ENCODE data around the gene RNF187.

The RNF187 gene

GRCh38 chr1:228478326-228478725 is 8.9 kb upstream of the RNF187 start:
- peaks cover 69% of the 10 kb centered on the region for H3K4me1 ChIP-seq (ENCODE audit: insufficient read depth, low read length, poor library complexity, severe bottlenecking)
- TF ChIP-seq EZH2phosphoT487 (IDR thresholded peaks at IDR 0.05; ENCODE audit: borderline replicate concordance) (no peak), CTCF (conservative IDR thresholded peaks at IDR 0.05; ENCODE audit: low read length) (no peak)
- H3K4me2 ChIP-seq (ENCODE audit: low read depth, low read length, poor library complexity, severe bottlenecking): peak overlapping the region; percentile 94

DNA sequence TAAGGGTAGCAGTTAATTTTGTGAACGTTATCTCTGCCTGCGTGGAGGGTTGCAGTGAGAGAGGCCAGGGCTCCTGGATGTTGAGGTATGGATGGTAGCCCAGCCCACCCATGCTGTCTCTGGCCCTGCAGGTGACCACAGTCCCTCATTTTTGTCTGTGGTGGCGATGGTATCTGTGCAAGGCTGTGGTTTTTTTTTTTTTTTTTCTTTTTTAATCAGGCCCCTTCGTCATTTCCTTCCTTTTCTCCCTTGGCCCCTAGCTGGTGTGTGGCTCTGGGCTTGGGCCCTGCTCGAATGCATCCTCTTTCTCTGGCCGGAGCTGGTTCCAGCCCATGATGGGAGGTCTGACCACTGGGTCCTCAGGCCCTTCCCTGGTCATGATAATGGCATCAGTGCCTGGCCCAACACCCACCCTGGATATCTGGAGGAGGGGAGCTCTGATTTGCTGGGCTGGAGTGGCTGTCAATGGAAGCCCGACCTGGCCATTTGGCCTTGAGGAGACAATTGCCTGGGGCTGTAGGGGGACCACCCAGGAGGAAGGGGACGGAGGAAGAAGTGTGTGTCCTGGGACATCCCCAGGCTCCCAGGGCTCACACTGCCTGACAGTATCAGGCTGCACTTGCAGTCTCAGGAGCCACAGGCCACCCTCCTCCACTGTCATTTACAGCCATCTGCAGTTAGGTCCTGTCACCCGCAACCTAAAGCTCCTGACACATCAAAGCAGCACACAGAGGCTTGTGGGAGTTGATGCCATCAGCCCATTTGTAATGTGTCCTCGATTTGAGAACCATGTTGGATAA is 8.1 kb upstream of the RNF187 start:
- H3K79me2 ChIP-seq (ENCODE audit: insufficient read depth, low read length): no peaks in the 10 kb centered on the region
- no peaks in the 10 kb centered on the region for H3F3A ChIP-seq (ENCODE audit: low read depth)
- no peak for TF ChIP-seq CTCF (conservative IDR thresholded peaks at IDR 0.05; ENCODE audit: low read length)
- no peak for TF ChIP-seq EZH2phosphoT487 (IDR thresholded peaks at IDR 0.05; ENCODE audit: borderline replicate concordance)
- peak overlapping the region; percentile 70 for H3K4me3 ChIP-seq (ENCODE audit: low read length, poor library complexity, severe bottlenecking)
- H3K36me3 ChIP-seq (ENCODE audit: insufficient read depth, low read length): no peaks in the 10 kb centered on the region
- no peaks in the 10 kb centered on the region for H3K27me3 ChIP-seq (ENCODE audit: insufficient read depth, low read length, poor library complexity, severe bottlenecking)
- H3K9me3 ChIP-seq (ENCODE audit: insufficient read depth, low read depth, low read length): no peaks in the 10 kb centered on the region
- no peaks in the 10 kb centered on the region for H3K9me2 ChIP-seq (replicated peaks; ENCODE audit: low read depth, low read length)
- peaks cover 62% of the 10 kb centered on the region for H3K4me1 ChIP-seq (ENCODE audit: insufficient read depth, low read length, poor library complexity, severe bottlenecking)
- H4K20me1 ChIP-seq (ENCODE audit: insufficient read depth, low read length, poor library complexity, severe bottlenecking): no peaks in the 10 kb centered on the region
- H3K4me2 ChIP-seq (ENCODE audit: low read depth, low read length, poor library complexity, severe bottlenecking): peak overlapping the region; percentile 94
- H3K9ac ChIP-seq (ENCODE audit: low read depth, low read length, poor library complexity, severe bottlenecking): peak overlapping the region; percentile 63
- no peak overlapping the region for H2AFZ ChIP-seq (ENCODE audit: low read length)

More at GRCh38 chr1:228478326-228478725, 8.9 kb upstream of the RNF187 start:
- H3F3A ChIP-seq (ENCODE audit: low read depth): no peaks in the 10 kb centered on the region
- H2AFZ ChIP-seq (ENCODE audit: low read length): no peak overlapping the region
- no peaks in the 10 kb centered on the region for H3K9me3 ChIP-seq (ENCODE audit: insufficient read depth, low read depth, low read length)
- H3K36me3 ChIP-seq (ENCODE audit: insufficient read depth, low read length): no peaks in the 10 kb centered on the region
- no peaks in the 10 kb centered on the region for H3K79me2 ChIP-seq (ENCODE audit: insufficient read depth, low read length)
- no peaks in the 10 kb centered on the region for H3K27me3 ChIP-seq (ENCODE audit: insufficient read depth, low read length, poor library complexity, severe bottlenecking)
- H3K4me3 ChIP-seq (ENCODE audit: low read length, poor library complexity, severe bottlenecking): peak overlapping the region; percentile 70
- no peaks in the 10 kb centered on the region for H4K20me1 ChIP-seq (ENCODE audit: insufficient read depth, low read length, poor library complexity, severe bottlenecking)
- H3K9ac ChIP-seq (ENCODE audit: low read depth, low read length, poor library complexity, severe bottlenecking): peak overlapping the region; percentile 25
- H3K9me2 ChIP-seq (replicated peaks; ENCODE audit: low read depth, low read length): no peaks in the 10 kb centered on the region

- H3K9me2 ChIP-seq (replicated peaks; ENCODE audit: low read depth, low read length): no peaks in the 10 kb centered on the region
- H3K27me3 ChIP-seq (ENCODE audit: insufficient read depth, low read length, poor library complexity, severe bottlenecking): no peaks in the 10 kb centered on the region
- peaks cover 21% of the 10 kb centered on the region for H3K79me2 ChIP-seq (ENCODE audit: insufficient read depth, low read length)
- H3K36me3 ChIP-seq (ENCODE audit: insufficient read depth, low read length): no peaks in the 10 kb centered on the region
- no peaks in the 10 kb centered on the region for H3K9me3 ChIP-seq (ENCODE audit: insufficient read depth, low read depth, low read length)
- H3K9ac ChIP-seq (ENCODE audit: low read depth, low read length, poor library complexity, severe bottlenecking): no peak overlapping the region
- H4K20me1 ChIP-seq (ENCODE audit: insufficient read depth, low read length, poor library complexity, severe bottlenecking): peaks cover 10% of the 10 kb centered on the region
- H2AFZ ChIP-seq (ENCODE audit: low read length): no peak overlapping the region
- peaks cover 37% of the 10 kb centered on the region for H3K4me1 ChIP-seq (ENCODE audit: insufficient read depth, low read length, poor library complexity, severe bottlenecking)
- no peaks in the 10 kb centered on the region for H3F3A ChIP-seq (ENCODE audit: low read depth)
- TF ChIP-seq CTCF (conservative IDR thresholded peaks at IDR 0.05; ENCODE audit: low read length) (no peak), EZH2phosphoT487 (IDR thresholded peaks at IDR 0.05; ENCODE audit: borderline replicate concordance) (no peak)
- H3K4me3 ChIP-seq (ENCODE audit: low read length, poor library complexity, severe bottlenecking): no peak overlapping the region
- H3K4me2 ChIP-seq (ENCODE audit: low read depth, low read length, poor library complexity, severe bottlenecking): no peak overlapping the region
Measured at GRCh38 chr1:228483789-228484188, 3.4 kb upstream of the RNF187 start.
